ENCODE results near the gene CPT1C. TPM values are rescaled to one million over a fixed set of nuclear protein-coding genes. Genes with fewer than 3 reads are reported as not detected.
A peak's percentile ranks its signal among the peaks of the same experiment; 100 is the strongest.

CPT1C gene
- 44.6 TPM for polyA plus RNA-seq (2013, experiment 1 of 2; ENCODE audit: insufficient read length)
- 45.0 TPM for polyA plus RNA-seq (2013, experiment 2 of 2; ENCODE audit: insufficient read length)

GRCh38 chr19:49690656-49691242 is at the start of gene CPT1C:
Gene CPT1C (plus strand): TSS chr19:49691116. CDS start chr19:49692253, 1,137 bp downstream.
- peak; percentile 86 for DNase-seq

GRCh38 chr19:49641688-49642491 is 49.0 kb upstream of the CPT1C start, which contains the start of gene SCAF1:
Gene SCAF1 (plus strand): TSS chr19:49642209. CDS start chr19:49645027, 2,818 bp downstream.
- peak; percentile 100 for DNase-seq

GRCh38 chr19:49642492-49643035 is 48.4 kb upstream of the CPT1C start:
- DNase-seq = no peak

GRCh38 chr19:49643466-49643865 is 47.5 kb upstream of the CPT1C start:
- no peak for DNase-seq

- DNase-seq = no peak
Observed at GRCh38 chr19:49645592-49645991, 45.3 kb upstream of the CPT1C start.

GRCh38 chr19:49645995-49646394 is 44.9 kb upstream of the CPT1C start:
- no peak for DNase-seq

- no peak for DNase-seq
Observed at GRCh38 chr19:49646586-49646985, 44.3 kb upstream of the CPT1C start.

- DNase-seq = no peak
Observed at GRCh38 chr19:49651029-49651819, 39.7 kb upstream of the CPT1C start.

GRCh38 chr19:49651820-49652550 is 38.9 kb upstream of the CPT1C start:
- no peak for DNase-seq

GRCh38 chr19:49652551-49653465 is 38.1 kb upstream of the CPT1C start:
- no peak for DNase-seq

- no peak for DNase-seq
Observed at GRCh38 chr19:49653466-49653806, 37.5 kb upstream of the CPT1C start.

- DNase-seq = no peak
Observed at GRCh38 chr19:49654581-49654980, 36.3 kb upstream of the CPT1C start.

GRCh38 chr19:49655570-49656455 is 35.1 kb upstream of the CPT1C start:
- DNase-seq = no peak

GRCh38 chr19:49656456-49657109 is 34.3 kb upstream of the CPT1C start:
- DNase-seq = no peak

GRCh38 chr19:49657493-49658138 is 33.3 kb upstream of the CPT1C start:
- DNase-seq = no peak

- no peak for DNase-seq
Observed at GRCh38 chr19:49658139-49658517, 32.8 kb upstream of the CPT1C start.

- no peak for DNase-seq
Observed at GRCh38 chr19:49658566-49659442, 32.1 kb upstream of the CPT1C start.
